HepG2 (cell line): Measurements from ENCODE around the gene TCF23. TPM values are rescaled to one million over a fixed set of nuclear protein-coding genes. Genes with fewer than 3 reads are reported as not detected.

Source experiments
- ATM ChIP-seq: fragments of 450-650 bp; IDR thresholded peaks from 2 replicates; pipeline ENCODE4 v1.7.1; 2017; ENCODE audit warnings: mild to moderate bottlenecking, borderline replicate concordance
- HDAC6 ChIP-seq: fragments of 200-600 bp; sonication (generic); IDR thresholded peaks from 2 replicates; pipeline ENCODE4 v1.7.0; 2017; ENCODE audit warnings: mild to moderate bottlenecking, antibody characterized with exemption, low read length, low read depth
- NFIB ChIP-seq: sonication (generic); formaldehyde crosslinking; IDR thresholded peaks from 2 replicates; pipeline ENCODE4 v1.9.0; 2021; ENCODE audit warnings: missing genetic modification reagents, mild to moderate bottlenecking, borderline replicate concordance
- ZNF512B ChIP-seq: sonication (generic); formaldehyde crosslinking; IDR thresholded peaks from 2 replicates; pipeline ENCODE4 v1.5.1; 2020; ENCODE audit warnings: missing genetic modification reagents, mild to moderate bottlenecking, borderline replicate concordance
- ZNF543 ChIP-seq: sonication (generic); formaldehyde crosslinking; IDR thresholded peaks from 2 replicates; pipeline ENCODE4 v1.4.0; 2020; ENCODE audit warnings: mild to moderate bottlenecking, missing genetic modification reagents
- ZNF567 ChIP-seq: sonication (generic); formaldehyde crosslinking; IDR thresholded peaks from 2 replicates; pipeline ENCODE4 v1.8.1; 2023; ENCODE audit warnings: mild to moderate bottlenecking, missing genetic modification reagents, borderline replicate concordance
- polyA plus RNA-seq, 8 experiments: library from polyadenylated mRNA; depleted of rRNA in 3 of 8; stranded (reverse) in 7 of 8; unstranded in 1 of 8; fragments of >200 nt; fragmentation: Illumina TruSeq in 4 of 8; extraction: Trizol in 4 of 8; gene quantifications; 2 replicates each; pipeline versions ENCODE4 v1.2.1 to v1.2.3, GENCODE V29; 2011 to 2016; ENCODE audit warnings: low read depth in 4 of 8, missing spikeins in 1 of 8, mixed read lengths in 1 of 8; ENCODE audit not compliant: insufficient read depth in 1 of 8
- total RNA-seq, 5 experiments: library from RNA; depleted of rRNA; stranded (reverse); fragments of >200 nt; fragmentation: Illumina TruSeq; extraction: Trizol; gene quantifications; 2 replicates each; pipeline ENCODE4 v1.2.3, GENCODE V29; 2016; ENCODE audit warnings: low read depth in 1 of 5
- TF ChIP-seq, protein P1 (sequence below): sonication (generic); formaldehyde crosslinking; IDR thresholded peaks from 2 replicates; pipeline ENCODE4 v1.8.1; 2022; ENCODE audit warnings: mild to moderate bottlenecking, missing genetic modification reagents
- TF ChIP-seq, protein P2 (sequence below): sonication (generic); formaldehyde crosslinking; IDR thresholded peaks from 2 replicates; pipeline ENCODE4 v1.4.0; 2020; ENCODE audit warnings: missing genetic modification reagents, borderline replicate concordance
- TF ChIP-seq, protein P3 (sequence below): sonication (generic); formaldehyde crosslinking; IDR thresholded peaks from 2 replicates; pipeline ENCODE4 v1.5.1; 2020; ENCODE audit warnings: mild to moderate bottlenecking, missing genetic modification reagents, borderline replicate concordance

The TCF23 gene
- total and polyA plus RNA-seq, 2 of the 13 experiments (the other 11 are each of a cell fraction or from before 2014, with no cell fraction given) = 0.02 to 1.4 TPM

DNA sequence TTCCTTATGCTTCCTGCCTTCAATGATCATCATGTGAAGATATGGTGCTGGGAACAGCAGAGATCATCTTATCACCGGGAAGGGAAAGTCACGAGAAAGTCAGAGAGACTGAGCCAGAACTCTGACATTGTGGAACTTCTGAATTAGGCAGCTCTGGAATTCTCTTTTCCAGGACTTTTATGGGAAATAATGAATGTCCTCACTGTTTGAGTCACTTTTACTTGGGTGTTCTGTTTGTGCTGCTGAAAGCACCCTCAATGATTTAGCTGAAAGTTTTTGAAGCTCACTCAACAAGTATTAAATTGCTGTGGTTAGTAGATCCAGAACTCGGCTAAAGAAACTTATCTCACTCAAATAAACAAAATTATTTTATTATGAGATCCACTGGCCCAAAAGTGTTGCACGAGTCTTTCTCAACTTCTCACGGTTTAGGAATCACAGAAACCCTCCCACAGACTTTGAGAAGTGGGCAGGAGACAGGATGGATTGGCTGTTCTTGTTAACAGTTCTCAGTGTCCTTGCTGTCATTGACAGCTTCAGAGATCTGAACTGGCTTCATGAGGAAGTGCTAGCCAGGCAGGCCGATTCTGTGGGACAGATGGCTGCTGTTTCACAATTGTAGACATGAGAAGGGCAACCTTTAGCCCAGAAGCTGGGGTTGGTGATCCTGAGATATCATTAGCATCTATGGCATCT, 36.7 kb downstream of the TCF23 start (continued):
- TF ChIP-seq, protein P1, sequence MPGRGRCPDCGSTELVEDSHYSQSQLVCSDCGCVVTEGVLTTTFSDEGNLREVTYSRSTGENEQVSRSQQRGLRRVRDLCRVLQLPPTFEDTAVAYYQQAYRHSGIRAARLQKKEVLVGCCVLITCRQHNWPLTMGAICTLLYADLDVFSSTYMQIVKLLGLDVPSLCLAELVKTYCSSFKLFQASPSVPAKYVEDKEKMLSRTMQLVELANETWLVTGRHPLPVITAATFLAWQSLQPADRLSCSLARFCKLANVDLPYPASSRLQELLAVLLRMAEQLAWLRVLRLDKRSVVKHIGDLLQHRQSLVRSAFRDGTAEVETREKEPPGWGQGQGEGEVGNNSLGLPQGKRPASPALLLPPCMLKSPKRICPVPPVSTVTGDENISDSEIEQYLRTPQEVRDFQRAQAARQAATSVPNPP (CRISPR knock-in tag) = no peak
- TF ChIP-seq NFIB (CRISPR knock-in tag) (no peak), ATM (no peak), ZNF512B (no peak), HDAC6 (no peak), ZNF567 (CRISPR knock-in tag) (no peak), ZNF543 (CRISPR knock-in tag) (no peak)
- TF ChIP-seq, protein P2, sequence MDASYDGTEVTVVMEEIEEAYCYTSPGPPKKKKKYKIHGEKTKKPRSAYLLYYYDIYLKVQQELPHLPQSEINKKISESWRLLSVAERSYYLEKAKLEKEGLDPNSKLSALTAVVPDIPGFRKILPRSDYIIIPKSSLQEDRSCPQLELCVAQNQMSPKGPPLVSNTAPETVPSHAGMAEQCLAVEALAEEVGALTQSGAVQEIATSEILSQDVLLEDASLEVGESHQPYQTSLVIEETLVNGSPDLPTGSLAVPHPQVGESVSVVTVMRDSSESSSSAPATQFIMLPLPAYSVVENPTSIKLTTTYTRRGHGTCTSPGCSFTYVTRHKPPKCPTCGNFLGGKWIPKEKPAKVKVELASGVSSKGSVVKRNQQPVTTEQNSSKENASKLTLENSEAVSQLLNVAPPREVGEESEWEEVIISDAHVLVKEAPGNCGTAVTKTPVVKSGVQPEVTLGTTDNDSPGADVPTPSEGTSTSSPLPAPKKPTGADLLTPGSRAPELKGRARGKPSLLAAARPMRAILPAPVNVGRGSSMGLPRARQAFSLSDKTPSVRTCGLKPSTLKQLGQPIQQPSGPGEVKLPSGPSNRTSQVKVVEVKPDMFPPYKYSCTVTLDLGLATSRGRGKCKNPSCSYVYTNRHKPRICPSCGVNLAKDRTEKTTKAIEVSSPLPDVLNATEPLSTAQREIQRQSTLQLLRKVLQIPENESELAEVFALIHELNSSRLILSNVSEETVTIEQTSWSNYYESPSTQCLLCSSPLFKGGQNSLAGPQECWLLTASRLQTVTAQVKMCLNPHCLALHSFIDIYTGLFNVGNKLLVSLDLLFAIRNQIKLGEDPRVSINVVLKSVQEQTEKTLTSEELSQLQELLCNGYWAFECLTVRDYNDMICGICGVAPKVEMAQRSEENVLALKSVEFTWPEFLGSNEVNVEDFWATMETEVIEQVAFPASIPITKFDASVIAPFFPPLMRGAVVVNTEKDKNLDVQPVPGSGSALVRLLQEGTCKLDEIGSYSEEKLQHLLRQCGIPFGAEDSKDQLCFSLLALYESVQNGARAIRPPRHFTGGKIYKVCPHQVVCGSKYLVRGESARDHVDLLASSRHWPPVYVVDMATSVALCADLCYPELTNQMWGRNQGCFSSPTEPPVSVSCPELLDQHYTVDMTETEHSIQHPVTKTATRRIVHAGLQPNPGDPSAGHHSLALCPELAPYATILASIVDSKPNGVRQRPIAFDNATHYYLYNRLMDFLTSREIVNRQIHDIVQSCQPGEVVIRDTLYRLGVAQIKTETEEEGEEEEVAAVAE (CRISPR knock-in tag) = no peak
- TF ChIP-seq, protein P3, sequence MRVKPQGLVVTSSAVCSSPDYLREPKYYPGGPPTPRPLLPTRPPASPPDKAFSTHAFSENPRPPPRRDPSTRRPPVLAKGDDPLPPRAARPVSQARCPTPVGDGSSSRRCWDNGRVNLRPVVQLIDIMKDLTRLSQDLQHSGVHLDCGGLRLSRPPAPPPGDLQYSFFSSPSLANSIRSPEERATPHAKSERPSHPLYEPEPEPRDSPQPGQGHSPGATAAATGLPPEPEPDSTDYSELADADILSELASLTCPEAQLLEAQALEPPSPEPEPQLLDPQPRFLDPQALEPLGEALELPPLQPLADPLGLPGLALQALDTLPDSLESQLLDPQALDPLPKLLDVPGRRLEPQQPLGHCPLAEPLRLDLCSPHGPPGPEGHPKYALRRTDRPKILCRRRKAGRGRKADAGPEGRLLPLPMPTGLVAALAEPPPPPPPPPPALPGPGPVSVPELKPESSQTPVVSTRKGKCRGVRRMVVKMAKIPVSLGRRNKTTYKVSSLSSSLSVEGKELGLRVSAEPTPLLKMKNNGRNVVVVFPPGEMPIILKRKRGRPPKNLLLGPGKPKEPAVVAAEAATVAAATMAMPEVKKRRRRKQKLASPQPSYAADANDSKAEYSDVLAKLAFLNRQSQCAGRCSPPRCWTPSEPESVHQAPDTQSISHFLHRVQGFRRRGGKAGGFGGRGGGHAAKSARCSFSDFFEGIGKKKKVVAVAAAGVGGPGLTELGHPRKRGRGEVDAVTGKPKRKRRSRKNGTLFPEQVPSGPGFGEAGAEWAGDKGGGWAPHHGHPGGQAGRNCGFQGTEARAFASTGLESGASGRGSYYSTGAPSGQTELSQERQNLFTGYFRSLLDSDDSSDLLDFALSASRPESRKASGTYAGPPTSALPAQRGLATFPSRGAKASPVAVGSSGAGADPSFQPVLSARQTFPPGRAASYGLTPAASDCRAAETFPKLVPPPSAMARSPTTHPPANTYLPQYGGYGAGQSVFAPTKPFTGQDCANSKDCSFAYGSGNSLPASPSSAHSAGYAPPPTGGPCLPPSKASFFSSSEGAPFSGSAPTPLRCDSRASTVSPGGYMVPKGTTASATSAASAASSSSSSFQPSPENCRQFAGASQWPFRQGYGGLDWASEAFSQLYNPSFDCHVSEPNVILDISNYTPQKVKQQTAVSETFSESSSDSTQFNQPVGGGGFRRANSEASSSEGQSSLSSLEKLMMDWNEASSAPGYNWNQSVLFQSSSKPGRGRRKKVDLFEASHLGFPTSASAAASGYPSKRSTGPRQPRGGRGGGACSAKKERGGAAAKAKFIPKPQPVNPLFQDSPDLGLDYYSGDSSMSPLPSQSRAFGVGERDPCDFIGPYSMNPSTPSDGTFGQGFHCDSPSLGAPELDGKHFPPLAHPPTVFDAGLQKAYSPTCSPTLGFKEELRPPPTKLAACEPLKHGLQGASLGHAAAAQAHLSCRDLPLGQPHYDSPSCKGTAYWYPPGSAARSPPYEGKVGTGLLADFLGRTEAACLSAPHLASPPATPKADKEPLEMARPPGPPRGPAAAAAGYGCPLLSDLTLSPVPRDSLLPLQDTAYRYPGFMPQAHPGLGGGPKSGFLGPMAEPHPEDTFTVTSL (CRISPR knock-in tag) = no peak
